Type B pancreatic cell (in vitro differentiated cells): ENCODE measurements around the gene KTN1. TPM values are rescaled to one million over a fixed set of nuclear protein-coding genes. Genes with fewer than 3 reads are reported as not detected.

Experiments
- DNase-seq: peaks from one replicate; pipeline ENCODE4 v3.0.0; 2021; ENCODE audit warnings: mixed read lengths; ENCODE audit not compliant: unreplicated experiment; ENCODE audit errors: extremely low spot score
- H3K27ac Mint-ChIP-seq: 2 replicates; pipeline ENCODE4 v1.8.0; 2021; ENCODE audit warnings: mild to moderate bottlenecking, mixed read lengths
- H3K27me3 Mint-ChIP-seq: 2 replicates; pipeline ENCODE4 v1.8.0; 2021; ENCODE audit warnings: mixed read lengths
- H3K36me3 Mint-ChIP-seq: 2 replicates; pipeline ENCODE4 v1.8.0; 2021; ENCODE audit warnings: mixed read lengths
- H3K4me1 Mint-ChIP-seq: one replicate; pipeline ENCODE4 v1.8.0; 2021; ENCODE audit warnings: mixed read lengths; ENCODE audit not compliant: unreplicated experiment
- H3K4me3 Mint-ChIP-seq: 2 replicates; pipeline ENCODE4 v1.8.0; 2021; ENCODE audit warnings: mild to moderate bottlenecking, mixed read lengths
- H3K9me3 Mint-ChIP-seq: 2 replicates; pipeline ENCODE4 v1.8.0; 2021; ENCODE audit warnings: mixed read lengths
- total RNA-seq: library from RNA; stranded (reverse); gene quantifications from 2 replicates; pipeline ENCODE4 v1.2.1, GENCODE V29; 2021; ENCODE audit warnings: low replicate concordance
- TF ChIP-seq, protein P1 (sequence below): fragments of 200-600 bp; sonication (generic); conservative IDR thresholded peaks from 2 replicates; pipeline ENCODE4 v1.5.0; 2021; ENCODE audit warnings: antibody characterized with exemption, mild to moderate bottlenecking

Gene KTN1
- total RNA-seq, 1 donor from 2014 or later, result 105 TPM

DNA sequence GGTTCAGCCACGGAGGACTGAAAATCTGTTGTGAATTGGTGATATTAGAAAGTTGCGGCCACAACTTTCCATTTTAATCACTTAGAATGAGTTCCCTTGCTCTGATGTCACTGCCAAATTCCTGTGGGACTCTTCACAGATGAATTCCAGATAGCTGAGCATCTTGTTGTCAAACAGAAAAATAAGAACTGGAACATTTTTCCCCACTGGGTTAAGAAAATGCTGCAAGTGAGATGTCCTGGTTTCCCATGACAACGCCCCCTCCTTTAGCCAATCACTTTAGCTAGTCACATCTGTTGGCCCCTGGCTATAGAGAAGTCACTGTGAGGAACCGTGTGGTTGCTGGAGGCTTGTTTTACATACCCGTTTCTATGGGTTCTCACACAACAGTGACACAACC, 135.9 kb downstream of the KTN1 start:
- Mint-ChIP-seq H3K36me3 (peaks cover 4% of the 10 kb centered on the region), H3K27ac (no peak overlapping the region), H3K27me3 (no peaks in the 10 kb centered on the region), H3K4me1 (peaks cover 5% of the 10 kb centered on the region), H3K4me3 (no peak overlapping the region), H3K9me3 (peaks cover 3% of the 10 kb centered on the region)
- TF ChIP-seq, protein P1, sequence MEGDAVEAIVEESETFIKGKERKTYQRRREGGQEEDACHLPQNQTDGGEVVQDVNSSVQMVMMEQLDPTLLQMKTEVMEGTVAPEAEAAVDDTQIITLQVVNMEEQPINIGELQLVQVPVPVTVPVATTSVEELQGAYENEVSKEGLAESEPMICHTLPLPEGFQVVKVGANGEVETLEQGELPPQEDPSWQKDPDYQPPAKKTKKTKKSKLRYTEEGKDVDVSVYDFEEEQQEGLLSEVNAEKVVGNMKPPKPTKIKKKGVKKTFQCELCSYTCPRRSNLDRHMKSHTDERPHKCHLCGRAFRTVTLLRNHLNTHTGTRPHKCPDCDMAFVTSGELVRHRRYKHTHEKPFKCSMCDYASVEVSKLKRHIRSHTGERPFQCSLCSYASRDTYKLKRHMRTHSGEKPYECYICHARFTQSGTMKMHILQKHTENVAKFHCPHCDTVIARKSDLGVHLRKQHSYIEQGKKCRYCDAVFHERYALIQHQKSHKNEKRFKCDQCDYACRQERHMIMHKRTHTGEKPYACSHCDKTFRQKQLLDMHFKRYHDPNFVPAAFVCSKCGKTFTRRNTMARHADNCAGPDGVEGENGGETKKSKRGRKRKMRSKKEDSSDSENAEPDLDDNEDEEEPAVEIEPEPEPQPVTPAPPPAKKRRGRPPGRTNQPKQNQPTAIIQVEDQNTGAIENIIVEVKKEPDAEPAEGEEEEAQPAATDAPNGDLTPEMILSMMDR, result no peak
- DNase-seq, result no peak

DNA sequence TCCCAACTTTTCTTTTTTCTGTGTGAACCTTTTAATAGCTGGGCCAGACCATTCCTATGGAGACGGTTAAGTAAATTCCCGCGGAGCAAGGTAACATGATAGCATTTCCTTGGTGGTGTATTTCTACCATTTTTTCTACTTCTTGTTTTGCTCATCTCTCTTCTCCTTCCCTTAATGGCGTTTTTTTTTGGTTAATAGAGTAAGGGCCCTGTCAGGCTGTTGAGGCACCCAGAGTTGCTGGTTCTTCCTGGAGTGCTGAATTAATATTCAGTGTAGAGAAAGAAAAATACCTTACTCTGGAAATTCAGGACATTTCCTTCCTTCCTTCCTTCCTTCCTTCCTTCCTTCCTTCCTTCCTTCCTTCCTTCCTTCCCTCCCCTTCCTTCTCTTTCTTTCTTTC, 137.6 kb downstream of the KTN1 start:
- TF ChIP-seq, protein P1, result no peak
- H3K27ac Mint-ChIP-seq, result no peak overlapping the region
- peaks cover 4% of the 10 kb centered on the region for H3K36me3 Mint-ChIP-seq
- no peaks in the 10 kb centered on the region for H3K9me3 Mint-ChIP-seq
- H3K27me3 Mint-ChIP-seq, result no peaks in the 10 kb centered on the region
- no peak overlapping the region for H3K4me3 Mint-ChIP-seq
- DNase-seq, result no peak
- peaks cover 9% of the 10 kb centered on the region for H3K4me1 Mint-ChIP-seq

DNA sequence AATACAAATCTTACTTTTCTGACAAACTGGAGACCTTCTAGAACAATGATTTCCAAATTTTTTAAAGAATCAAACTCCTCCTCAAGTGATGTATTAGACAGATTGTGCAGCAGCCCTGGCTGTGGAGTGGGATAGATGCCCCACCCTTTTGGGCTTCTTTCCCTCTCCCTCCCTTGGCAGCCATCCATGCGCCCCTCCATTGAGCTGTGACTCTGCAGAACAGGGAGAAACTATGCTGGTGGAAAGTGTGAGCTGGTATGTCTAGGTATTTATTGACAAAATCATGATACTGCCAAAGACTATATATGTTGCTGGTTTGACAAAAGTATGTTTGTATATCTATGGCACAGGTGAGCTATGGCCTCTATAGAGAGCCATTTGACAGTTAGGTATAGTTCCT, 138.5 kb downstream of the KTN1 start:
- Mint-ChIP-seq H3K36me3 (peaks cover 4% of the 10 kb centered on the region), H3K4me3 (no peak overlapping the region), H3K27ac (no peak overlapping the region), H3K4me1 (peaks cover 9% of the 10 kb centered on the region), H3K27me3 (no peaks in the 10 kb centered on the region), H3K9me3 (no peaks in the 10 kb centered on the region)
- TF ChIP-seq, protein P1, result no peak
- no peak for DNase-seq

DNA sequence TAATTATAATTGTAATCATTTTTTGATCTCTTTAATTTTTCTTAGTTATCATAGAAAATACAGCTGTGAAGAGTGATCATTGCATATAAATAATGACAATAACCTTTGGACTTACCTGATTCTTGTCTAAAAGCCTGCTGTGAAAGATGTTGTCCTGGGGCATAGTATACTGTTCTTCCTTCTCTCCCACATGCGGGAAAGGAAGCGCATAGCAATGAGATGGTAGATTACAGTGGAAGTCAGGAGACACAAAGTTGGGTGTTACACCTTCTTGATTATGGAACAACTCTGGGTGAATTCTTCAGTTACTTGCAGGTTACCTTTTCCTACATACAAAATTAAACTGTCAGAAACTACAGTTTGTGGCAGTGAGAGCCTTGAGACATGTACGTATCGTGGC, 140.8 kb downstream of the KTN1 start:
- Mint-ChIP-seq H3K27me3 (no peaks in the 10 kb centered on the region), H3K36me3 (peaks cover 4% of the 10 kb centered on the region), H3K4me3 (no peak overlapping the region), H3K27ac (no peak overlapping the region), H3K4me1 (peaks cover 9% of the 10 kb centered on the region), H3K9me3 (no peaks in the 10 kb centered on the region)
- no peak for DNase-seq
- TF ChIP-seq, protein P1, result no peak

DNA sequence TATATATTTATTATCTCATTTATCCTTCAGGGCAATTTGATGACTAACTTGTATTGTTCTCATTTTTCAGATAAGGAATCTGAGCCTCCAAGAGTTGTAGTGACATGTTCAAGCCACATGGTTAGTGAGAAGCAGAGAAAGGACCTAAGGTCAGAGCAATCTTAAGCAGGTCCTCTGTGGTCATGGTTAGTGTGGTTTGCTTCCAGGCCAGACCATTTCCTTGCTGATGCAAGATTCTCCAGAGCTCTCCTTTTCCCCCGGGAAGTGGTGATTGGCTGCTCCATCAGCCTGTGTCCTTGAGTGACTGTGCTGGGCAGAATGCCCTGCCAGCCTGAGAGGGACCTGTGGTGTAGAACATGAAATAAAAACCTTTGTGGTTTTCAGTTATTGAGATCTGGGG, 141.3 kb downstream of the KTN1 start:
- Mint-ChIP-seq H3K36me3 (peaks cover 4% of the 10 kb centered on the region), H3K27me3 (no peaks in the 10 kb centered on the region), H3K9me3 (no peaks in the 10 kb centered on the region), H3K4me1 (peaks cover 9% of the 10 kb centered on the region), H3K4me3 (no peak overlapping the region), H3K27ac (no peak overlapping the region)
- no peak for DNase-seq
- TF ChIP-seq, protein P1, result no peak

DNA sequence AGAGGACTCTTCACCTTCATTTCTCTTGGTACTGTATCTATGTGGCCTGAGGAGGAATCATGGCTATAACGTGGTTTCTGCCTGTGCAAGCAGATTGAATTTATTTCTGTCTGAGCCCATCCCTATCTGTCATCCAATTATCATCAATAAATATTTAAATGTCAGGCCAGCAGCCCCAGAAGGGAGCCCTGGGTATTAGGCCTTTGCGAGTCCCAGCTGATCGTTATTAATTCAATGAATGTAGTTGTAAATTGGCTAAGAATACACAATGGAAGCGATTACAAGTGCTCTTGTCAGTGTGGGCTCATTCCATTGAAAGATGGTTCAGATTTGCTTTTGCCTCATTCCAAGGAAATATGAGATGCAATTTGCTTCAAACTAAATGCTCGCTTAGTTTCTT, 142.0 kb downstream of the KTN1 start:
- peaks cover 4% of the 10 kb centered on the region for H3K36me3 Mint-ChIP-seq

More for the DNA sequence above, 142.0 kb downstream of the KTN1 start:
- H3K27me3 Mint-ChIP-seq, result no peaks in the 10 kb centered on the region
- H3K9me3 Mint-ChIP-seq, result no peaks in the 10 kb centered on the region
- TF ChIP-seq, protein P1, result no peak
- no peak overlapping the region for H3K27ac Mint-ChIP-seq
- H3K4me3 Mint-ChIP-seq, result no peak overlapping the region
- no peak for DNase-seq
- peaks cover 9% of the 10 kb centered on the region for H3K4me1 Mint-ChIP-seq
